Occipital lobe (tissue), 2 donors: Measurements from ENCODE around the gene NFATC1. TPM values are rescaled to one million over a fixed set of nuclear protein-coding genes. Genes with fewer than 3 reads are reported as not detected.
"Not testable (repeated sequence)": the region's sequence is repeated elsewhere in the genome, so short reads cannot be mapped to it uniquely, and the experiment has no call there.

Source experiments
- DNase-seq: peaks from one replicate; lab custom pipeline; 2025; lab: John Stamatoyannopoulos, UW
- total RNA-seq: library from RNA; depleted of rRNA; stranded (reverse); fragments of >200 nt; gene quantifications from one replicate; pipeline ENCODE4 v1.2.3, GENCODE V29; 2014

The NFATC1 gene
- total RNA-seq, 1 donor from 2014 or later, result 0.16 TPM

DNA sequence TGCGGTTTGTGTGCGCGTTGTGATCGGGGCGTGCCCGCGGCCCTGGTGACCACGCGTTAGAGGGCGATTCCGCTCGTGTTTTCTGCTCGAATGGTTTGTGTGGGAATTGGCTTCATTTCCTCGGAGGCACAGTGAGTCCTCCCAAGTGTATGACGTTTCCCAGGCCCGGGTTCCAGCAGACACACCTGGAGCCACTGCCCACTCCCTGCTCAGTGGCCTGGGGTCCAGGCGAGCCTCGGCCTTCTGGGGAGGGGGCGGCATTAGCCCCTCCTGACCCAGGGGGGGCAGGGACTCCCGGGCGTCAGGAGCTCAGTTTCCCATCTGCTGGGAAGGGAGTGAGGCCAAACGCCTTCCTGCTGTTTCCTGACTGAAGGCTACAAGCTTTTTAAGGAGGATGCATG lies 92.1 kb downstream of the NFATC1 start:
- DNase-seq, result no peak

DNA sequence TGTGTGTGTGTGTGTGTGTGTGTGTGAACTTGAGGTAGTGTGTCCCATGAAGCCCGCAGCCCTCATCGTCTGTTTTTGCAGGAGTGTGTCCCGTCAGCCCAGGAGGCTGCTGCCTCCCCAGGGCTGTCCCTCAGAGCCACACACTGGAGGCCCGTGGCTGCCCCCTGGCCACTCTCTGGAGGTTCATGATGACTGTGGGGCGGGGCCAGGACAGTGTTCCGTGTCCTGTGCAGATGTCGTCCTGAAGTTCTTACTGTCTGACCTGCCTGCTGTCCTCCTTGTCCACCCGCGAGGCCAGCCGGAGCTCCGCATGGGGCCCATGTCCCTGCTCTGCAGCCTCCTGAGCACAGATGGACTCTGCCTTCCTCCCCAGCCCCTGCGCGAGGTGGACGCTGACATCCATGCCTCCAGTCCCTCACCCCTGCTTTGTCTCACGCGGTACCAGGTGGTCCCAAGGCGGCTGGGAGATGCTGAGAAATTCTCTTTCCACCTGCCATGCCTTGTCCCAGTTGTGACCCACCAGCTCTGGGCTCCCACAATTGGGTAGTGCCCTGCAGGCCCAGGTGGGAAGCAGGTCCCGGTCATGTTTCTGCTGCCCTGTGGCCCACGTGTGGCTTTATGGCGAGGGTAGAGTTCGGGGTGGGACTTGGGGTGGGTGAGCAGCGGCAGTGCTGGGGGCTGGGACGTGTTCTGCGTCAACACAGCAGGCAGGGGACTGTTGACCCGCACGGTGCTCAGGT lies 92.8 kb downstream of the NFATC1 start:
- DNase-seq, result no peak

DNA sequence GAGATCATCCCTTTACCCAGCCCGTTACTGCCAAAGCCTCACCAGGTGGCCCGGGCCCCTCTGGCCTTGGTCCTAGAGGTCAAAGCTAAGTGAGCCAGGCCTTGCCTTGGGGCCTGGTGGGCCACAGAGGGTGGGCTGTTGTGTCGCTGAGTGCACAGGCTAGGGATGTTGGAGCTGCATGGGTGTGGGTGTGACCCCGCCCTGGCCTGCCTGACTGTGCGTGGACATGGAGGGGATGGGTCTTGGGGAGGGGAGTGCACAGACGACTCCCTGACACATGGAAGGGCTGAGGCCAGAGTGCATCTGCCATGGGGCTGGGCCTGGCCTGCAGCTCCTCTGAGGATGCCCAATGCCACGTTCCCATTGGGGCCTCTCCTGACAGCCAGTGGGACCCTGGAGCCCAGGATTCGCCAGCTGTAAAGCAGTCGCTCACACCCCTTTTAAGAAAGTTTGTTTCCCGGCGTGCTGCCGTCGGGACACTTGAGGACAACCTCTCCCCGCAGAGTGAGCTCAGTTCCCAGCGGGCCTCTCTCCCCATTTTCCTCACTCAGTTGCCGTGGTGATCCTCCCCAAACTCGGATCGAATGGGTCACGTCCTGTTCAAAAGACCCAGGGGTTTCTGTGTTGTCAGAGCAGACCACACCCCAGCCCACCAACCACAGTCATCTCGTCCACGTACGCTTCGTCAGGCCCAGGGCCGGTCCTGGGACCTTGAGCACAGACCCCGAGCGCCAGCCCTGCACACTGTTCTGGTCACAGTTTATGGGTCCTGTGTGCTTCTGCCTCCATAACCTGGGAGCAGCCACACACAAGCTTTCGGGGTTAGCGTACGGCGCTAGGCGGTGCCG lies 93.5 kb downstream of the NFATC1 start:
- no peak for DNase-seq

DNA sequence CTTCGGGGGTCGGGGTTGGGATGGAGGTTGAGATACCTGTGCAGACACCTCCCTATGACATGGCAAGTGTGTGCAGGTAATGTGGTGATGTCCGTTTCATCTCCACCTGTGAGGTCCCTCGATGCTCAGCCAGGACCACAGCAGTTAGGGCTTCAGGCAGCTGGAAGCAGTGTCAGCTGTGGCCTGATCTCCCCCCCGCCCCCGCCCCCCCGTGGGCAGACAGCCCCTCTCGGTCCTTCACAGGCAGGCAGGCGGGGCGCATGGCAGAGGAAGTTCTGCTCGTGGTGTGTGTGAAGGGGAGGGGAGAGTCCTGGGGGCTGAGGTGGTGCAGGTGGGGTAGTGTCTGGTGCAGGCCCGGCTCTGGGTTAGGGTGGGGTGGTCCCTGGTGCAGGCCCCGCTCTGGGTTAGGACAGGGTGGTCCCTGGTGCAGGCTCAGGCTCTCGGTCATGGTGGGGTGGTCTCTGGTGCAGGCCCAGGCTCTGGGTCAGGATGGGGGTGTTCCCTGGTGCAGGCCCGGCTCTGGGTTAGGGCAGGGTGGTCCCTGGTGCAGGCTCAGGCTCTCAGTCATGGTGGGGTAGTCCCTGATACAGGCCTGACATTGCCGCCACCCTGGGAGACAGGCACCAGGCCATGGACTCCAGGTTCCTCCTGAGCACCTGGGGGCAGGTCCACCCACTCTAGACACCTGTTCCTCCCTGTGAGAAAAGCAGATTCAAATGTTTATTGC lies 94.3 kb downstream of the NFATC1 start:
- no peak for DNase-seq

DNA sequence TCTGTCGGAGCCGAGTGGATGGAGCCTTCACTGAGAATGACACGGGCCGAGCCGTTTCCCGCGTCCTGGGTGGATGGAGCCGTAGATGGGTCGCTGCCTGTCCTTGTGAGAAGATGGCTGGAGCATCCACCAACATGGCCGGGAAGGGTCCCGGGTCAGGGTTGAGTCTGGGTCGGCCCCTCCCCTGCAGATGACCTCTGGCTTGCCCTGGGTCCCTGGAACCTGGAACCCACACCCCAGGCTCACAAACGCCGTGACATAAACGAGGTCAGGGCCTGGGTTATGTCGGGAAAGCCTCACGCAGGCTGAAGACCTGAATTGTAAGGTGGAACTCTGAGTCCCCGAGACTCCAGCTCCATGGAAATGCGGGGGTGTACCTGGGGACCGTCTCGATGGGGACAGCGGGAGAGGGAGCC lies 94.9 kb downstream of the NFATC1 start:
- DNase-seq, result no peak

DNA sequence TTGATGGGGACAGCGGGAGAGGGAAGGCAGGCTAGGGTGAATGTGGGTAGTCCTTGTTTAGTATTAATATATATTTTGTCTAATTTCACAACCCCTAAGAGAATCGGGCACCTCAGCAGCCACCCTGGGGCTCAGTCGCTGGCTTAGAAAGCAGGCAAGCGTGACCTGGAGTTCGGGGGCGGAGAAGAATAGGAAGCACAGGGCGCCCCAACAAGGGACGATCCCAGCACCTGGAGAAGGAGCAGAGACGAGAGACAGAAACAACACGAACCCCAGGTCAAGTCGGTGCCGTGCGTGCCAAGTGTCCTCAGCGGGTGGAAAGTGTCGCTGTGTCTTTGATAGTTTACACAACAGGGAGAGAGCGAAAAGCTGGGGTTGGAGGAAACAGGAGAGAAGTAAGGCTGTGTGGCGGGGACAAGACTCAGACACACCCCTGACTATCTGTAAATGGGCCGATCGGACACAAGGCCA lies 95.4 kb downstream of the NFATC1 start:
- DNase-seq, result no peak

DNA sequence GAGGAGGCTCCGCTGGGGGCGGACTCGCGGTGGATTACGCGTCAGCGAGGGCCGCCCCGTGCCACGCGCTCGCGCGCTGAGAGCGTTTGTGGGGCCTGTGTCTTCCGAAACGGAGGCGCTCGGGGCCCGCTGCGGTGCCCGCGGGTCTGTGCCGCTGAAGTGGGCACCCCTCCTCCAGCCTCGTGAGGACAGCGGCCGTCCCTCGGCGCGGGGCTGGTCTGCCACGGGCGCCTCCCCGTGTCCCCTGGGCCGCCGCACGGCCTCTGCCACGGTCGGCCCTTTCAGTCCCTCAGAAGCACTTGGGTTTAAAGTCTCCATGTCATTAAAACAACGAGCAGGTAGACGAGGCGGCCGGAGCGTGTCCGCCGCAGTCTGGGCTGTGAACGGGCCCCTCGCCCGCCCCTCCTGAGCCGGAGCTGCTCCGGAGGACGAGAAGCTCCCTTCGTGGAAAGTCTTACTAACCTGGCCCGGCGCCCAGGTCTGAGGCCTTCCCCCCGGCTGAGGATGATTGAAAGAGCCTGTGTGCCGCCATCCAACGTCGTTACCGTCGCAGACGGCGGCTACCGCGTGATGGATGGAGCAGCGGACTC lies 97.6 kb downstream of the NFATC1 start:
- no peak for DNase-seq

DNA sequence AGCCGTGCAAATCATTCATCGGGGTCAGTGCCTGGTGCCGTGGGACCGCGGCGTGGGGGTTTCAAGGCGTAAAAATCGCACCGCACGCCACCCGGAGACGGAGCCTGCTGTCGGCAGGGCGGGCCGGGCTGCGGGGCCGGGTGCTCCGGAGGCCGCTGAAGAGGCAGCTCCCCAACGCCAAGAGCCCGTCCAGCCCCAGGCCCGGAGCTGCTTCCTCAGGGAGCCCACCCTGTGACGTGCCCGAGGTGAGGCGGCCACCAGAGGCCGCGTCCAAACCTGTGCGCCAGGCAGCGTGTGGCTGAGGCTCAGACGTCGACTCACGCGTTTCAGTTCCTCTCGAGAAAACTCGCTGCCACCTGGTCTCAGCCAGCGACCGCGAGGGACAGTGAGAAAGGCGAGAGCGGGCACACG lies 98.1 kb downstream of the NFATC1 start:
- no peak for DNase-seq

DNA sequence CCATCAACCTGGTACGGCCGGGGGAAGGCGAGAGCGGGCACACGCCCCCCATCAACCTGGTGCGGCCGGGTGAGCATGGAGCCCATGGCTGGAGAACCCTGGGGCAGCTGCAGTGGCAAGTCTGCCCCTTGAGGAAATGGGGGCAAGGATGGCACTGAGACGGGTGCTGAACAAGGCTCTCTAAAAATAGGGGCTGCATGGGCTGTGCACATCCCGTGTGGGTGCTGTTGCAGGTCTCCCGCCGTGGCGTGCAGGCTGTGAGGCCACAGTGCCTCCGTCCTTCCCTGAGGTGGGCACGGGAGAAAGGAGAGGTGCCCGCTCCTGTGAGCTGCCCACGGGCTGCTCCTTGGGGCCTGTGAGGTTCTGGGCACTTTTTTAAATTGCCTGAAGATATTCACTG lies 99.2 kb downstream of the NFATC1 start:
- DNase-seq, result no peak

DNA sequence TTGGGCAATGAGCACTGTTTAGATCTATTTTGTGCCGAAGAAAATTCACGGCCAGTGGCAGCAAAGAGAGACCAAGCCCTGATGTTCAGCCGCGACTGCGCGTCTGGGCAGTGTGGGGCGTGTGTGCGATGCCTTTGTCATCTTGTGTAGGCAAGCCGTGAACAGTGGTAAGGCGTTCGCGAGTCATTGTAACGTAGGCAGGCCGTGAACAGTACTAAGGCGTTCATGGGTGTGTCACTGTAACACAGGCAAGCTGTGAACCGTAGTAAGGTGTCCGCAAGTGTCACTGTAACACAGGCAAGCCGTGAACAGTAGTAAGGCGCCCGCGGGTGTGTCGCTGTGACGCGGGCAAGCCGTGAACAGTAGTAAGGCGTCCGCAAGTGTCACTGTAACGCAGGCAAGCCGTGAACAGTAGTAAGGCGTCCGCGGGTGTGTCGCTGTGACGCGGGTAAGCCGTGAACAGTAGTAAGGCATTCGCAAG lies 99.9 kb downstream of the NFATC1 start:
- no peak for DNase-seq

DNA sequence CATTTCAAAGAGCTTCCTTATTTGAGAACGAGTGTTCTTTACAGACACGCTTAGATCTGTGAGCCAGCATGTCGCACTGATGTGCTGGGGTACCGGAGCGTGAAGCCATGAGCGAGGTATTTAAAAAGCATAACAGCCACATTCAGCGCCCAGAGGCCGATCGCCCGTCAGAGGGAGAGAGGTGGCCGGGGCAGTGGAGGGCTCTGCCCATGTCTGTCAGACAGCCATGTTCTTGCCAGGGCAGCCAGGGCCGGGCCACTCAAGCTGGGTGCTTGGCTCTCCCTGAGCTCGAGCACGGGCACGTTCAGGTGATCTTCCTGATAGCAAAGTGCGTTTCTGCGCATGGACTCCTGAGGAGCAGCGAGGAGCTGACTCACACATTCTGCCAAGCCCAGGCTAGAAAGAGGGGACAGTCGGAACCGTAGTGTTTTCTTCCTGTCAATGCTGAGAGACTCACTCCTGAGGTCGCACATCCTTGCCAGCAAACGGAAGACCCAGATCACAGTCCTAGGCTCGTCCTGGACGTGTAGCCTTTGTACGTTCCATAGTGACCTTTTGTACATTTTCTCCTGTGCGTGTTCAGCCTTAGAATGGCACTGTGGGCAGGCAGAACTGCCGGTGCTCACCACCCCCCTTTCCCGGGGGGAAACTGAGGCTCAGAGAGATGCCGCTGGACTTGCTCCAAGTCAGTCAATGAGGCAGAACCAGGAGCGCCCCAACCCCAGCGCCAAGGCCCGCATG lies 100.7 kb downstream of the NFATC1 start:
- no peak for DNase-seq

DNA sequence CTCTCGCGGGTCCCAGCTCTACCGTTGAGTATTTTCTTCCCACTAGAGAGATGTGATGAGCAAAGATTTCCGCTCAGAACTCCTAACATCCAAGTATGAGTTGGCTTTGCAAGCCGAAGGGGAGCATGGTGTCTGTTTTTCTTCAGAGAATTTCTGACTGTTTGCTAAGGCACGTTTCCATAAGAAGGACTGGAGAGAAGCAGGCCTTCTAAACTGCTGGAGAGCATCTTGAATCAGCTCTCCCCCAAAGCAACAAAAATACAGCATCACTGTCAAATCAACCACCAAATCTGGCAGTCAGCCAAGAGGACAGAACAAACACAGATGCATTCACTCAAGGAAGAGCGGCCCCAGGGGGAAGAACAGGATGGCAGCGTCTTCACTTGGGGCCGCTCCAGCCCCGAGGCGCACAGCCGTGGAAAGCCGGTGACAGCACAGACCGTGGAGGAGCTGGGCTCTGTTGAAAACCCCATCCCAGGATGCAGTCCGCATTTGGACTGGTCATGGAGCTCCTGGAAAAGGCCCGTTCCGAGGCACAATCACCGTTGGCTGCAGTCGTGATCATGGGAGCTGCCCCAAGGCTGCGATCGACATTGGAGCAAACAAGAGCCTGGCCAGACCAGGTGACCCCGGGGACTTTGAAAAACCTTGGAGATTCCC lies 101.4 kb downstream of the NFATC1 start:
- no peak for DNase-seq

DNA sequence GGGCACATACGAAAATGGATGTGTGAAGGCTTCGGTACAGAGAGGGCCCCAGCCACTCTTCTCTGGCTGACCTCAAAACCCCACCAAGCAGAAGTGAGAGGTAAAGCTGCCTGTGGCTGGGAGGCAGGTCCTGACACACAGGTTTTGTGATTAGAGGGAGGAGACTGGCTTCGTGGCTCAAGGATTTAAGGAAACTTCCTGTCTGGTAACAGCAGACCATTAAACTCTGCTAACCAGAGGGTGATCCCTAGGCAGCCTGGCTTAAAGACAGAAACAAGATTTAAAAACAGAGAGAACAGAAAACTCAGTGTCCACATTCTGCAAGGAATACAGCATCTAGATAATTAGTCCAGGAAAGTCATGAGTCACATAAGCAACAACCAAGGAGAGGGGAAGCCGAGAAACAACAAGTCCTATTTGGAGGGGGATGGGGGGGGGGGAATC lies 101.9 kb downstream of the NFATC1 start:
- no peak for DNase-seq

DNA sequence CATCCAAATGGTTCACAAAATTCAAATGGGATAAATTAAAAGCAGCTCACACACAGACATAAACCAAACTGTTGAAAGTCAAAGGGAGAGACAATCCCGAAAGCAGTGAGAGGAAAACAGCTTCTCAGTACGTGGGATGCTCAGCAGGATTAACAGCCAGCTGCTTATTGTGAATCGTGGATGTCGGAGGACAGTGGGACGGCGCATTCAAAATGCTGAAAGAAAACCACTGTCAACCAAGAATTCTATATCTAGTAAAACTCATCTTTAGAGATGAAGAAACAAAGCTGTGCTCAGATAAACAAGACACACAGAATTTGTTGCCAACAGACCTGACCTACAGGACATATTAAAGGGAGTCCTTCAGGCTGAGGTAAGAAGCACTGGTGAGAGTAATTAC lies 102.9 kb downstream of the NFATC1 start:
- no peak for DNase-seq

DNA sequence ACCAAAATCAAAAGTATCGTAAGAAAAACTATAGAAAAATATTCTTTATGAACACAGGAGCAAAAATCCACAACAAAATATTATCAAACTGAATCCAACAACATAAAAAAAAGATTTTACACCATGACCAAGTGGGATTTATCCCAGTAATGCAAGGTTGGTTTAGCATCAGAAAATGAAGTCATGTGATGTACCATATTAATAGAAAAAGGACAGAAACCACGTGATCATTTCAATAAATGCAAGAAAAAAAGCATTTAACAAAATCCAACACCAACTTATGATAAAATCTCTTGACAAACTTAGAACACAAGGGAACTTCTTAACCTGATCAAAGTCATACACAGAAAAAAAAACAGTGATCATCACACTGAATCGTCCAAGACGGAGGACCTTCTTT lies 105.3 kb downstream of the NFATC1 start:
- no peak for DNase-seq

DNA sequence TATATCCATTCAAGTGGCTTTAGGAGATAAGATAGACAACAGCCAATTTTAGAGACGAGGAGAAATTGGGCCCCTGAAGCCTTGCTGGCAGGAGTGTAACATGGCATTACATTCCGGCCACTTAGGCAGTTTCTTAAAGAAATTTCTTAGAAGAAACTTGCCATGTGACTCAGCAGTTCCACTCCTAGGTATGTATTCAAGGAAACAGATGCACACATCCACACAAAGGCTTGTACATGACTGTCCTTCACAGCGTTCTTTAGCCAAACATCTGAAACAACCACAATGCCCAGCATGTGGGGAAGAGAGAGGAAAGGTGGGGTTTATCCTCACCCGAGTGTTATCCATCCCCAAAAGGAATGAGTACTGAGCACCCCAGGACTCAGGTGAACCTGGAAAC lies 107.1 kb downstream of the NFATC1 start:
- no peak for DNase-seq

DNA sequence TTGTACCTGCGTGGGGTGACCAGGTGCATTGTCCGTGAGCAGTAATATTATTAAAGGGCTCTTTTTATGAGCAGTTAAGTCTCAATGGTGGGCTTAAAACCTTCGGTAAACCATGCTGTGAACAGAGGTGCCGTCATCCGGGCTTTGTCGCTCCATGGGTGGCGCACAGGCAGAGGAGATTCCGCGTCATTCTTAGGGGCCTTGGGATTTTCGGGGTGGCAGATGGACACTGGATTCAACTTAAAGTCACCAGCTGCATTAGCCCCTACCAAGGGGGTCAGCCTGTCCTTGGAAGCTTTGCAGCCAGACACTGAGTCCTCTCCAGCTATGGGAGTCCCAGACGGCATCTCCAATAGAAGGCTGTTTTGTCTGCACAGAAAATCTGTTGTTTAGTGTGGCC lies 107.7 kb downstream of the NFATC1 start:
- no peak for DNase-seq

DNA sequence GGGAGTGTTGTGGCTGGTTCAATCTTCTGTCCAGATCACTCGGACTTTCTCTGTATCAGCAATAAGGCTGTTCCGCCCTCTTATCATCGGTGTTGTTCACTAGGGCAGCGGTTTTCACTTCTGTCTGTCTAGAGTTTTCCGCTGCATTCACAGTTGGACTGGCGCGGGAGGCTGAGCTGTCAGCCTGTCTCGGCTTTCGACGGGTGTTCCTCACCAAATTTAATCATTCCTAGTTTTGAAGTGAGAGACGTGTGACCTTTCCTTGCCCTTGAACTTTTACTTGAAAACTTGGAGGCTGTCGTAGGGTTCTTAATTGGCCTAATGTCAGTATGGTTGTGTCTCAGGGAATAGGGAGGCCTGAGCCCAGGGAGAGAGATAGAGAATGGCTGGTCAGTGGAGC lies 108.3 kb downstream of the NFATC1 start:
- DNase-seq, result no peak

DNA sequence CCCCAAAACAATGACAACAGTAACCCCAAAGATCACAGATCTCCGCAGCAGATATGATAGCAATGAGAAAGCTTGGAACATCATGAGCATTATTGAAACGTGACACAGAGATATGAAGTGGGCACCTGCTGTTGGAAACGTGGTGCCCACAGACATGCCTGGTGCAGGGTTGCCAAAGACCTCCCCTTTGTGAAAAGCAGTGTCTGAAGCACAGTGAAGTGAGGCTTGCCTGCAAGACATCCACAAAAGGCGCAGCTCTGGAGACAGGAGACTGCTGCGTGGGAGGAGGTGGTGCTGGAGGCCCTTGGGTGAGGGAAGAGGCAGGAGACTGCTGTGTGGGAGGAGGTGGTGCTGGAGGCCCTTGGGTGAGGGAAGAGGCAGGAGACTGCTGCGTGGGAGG lies 108.8 kb downstream of the NFATC1 start:
- DNase-seq, result not testable (repeated sequence)

DNA sequence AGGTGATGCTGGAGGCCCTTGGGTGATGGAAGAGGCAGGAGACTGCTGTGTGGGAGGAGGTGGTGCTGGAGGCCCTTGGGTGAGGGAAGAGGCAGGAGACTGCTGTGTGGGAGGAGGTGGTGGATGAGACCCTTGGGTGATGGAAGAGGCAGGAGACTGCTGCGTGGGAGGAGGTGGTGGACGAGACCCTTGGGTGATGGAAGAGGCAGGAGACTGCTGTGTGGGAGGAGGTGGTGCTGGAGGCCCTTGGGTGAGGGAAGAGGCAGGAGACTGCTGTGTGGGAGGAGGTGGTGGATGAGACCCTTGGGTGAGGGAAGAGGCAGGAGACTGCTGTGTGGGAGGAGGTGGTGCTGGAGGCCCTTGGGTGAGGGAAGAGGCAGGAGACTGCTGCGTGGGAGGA lies 109.7 kb downstream of the NFATC1 start:
- DNase-seq, result not testable (repeated sequence)
